ELR (cell line): Measurements from ENCODE around the gene MMP23B.
"Not testable (repeated sequence)": the region's sequence is repeated elsewhere in the genome, so short reads cannot be mapped to it uniquely, and the experiment has no call there.

ENCODE experiments used
- DNase-seq: peaks from one replicate; pipeline ENCODE4 v3.0.0-alpha.2; 2015; ENCODE audit warnings: low read depth

MMP23B gene

GRCh38 chr1:1630965-1631781, 800 bp upstream of the MMP23B start:
- no peak for DNase-seq

GRCh38 chr1:1633409-1633808, 1.4 kb downstream of the MMP23B start:
- not testable (repeated sequence) for DNase-seq

- not testable (repeated sequence) for DNase-seq
Observed at GRCh38 chr1:1634613-1635012, 2.6 kb downstream of the MMP23B start.

GRCh38 chr1:1636621-1637478, 4.9 kb downstream of the MMP23B start:
- DNase-seq, result not testable (repeated sequence)

- not testable (repeated sequence) for DNase-seq
Observed at GRCh38 chr1:1637479-1637875, 5.5 kb downstream of the MMP23B start.

GRCh38 chr1:1638528-1638927, 6.6 kb downstream of the MMP23B start:
- DNase-seq, result not testable (repeated sequence)

GRCh38 chr1:1639368-1639767, 7.4 kb downstream of the MMP23B start:
- not testable (repeated sequence) for DNase-seq

- DNase-seq, result not testable (repeated sequence)
Observed at GRCh38 chr1:1640081-1640480, 8.1 kb downstream of the MMP23B start.

- not testable (repeated sequence) for DNase-seq
Observed at GRCh38 chr1:1640711-1641461, 8.9 kb downstream of the MMP23B start.

- DNase-seq, result not testable (repeated sequence)
Observed at GRCh38 chr1:1646326-1646725, 14.4 kb downstream of the MMP23B start.

GRCh38 chr1:1647567-1648241, 15.7 kb downstream of the MMP23B start:
- DNase-seq, result not testable (repeated sequence)

GRCh38 chr1:1648265-1648664, 16.3 kb downstream of the MMP23B start:
- DNase-seq, result not testable (repeated sequence)

- DNase-seq, result peak; percentile 97
Observed at GRCh38 chr1:1658583-1659549, 26.9 kb downstream of the MMP23B start, which contains the start of gene CDK11B. TSS of gene CDK11B (minus strand) at chr1:1659004. CDS start at chr1:1657485, 1,519 bp downstream.

- DNase-seq, result not testable (repeated sequence)
Observed at GRCh38 chr1:1662392-1662791, 30.4 kb downstream of the MMP23B start.

GRCh38 chr1:1662830-1663560, 31.0 kb downstream of the MMP23B start:
- not testable (repeated sequence) for DNase-seq

- not testable (repeated sequence) for DNase-seq
Observed at GRCh38 chr1:1664318-1664717, 32.3 kb downstream of the MMP23B start.

GRCh38 chr1:1664941-1665814, 33.2 kb downstream of the MMP23B start:
- no peak for DNase-seq

GRCh38 chr1:1665815-1666251, 33.9 kb downstream of the MMP23B start:
- no peak for DNase-seq
